ENCODE measurements around the gene ATP2A1. TPM values are rescaled to one million over a fixed set of nuclear protein-coding genes. Genes with fewer than 3 reads are reported as not detected.
A peak's percentile ranks its signal among the peaks of the same experiment; 100 is the strongest.
"Not testable (repeated sequence)": the region's sequence is repeated elsewhere in the genome, so short reads cannot be mapped to it uniquely, and the experiment has no call there.

Gene ATP2A1
- total and polyA plus RNA-seq, 2 experiments from 2014 or later, result 2.6 TPM

GRCh38 chr16:28863929-28864793 is 14.1 kb upstream of the ATP2A1 start:
- Histone ChIP-seq H3K27ac (peak overlapping the region; percentile 96), H3K4me1 (ENCODE audit: low read depth) (no peaks in the 10 kb centered on the region), H3K4me3 (peak overlapping the region; percentile 61), H3K9me3 (ENCODE audit: low read depth) (no peaks in the 10 kb centered on the region), H3K36me3 (peaks cover 19% of the 10 kb centered on the region), H3K27me3 (no peaks in the 10 kb centered on the region)
- peak; percentile 47 to 61 for DNase-seq (ENCODE audit: low read depth in 1 of 2, low spot score in 1 of 2)
- TF ChIP-seq CTCF (IDR thresholded peaks at IDR 0.05; ENCODE audit: low read depth, low read length), result no peak

GRCh38 chr16:28865001-28865688 is 13.1 kb upstream of the ATP2A1 start:
- no peaks in the 10 kb centered on the region for H3K27me3 ChIP-seq
- no peaks in the 10 kb centered on the region for H3K9me3 ChIP-seq (ENCODE audit: low read depth)
- TF ChIP-seq CTCF (IDR thresholded peaks at IDR 0.05; ENCODE audit: low read depth, low read length), result no peak
- peak overlapping the region; percentile 61 for H3K4me3 ChIP-seq
- H3K36me3 ChIP-seq, result peaks cover 29% of the 10 kb centered on the region
- DNase-seq (ENCODE audit: low read depth in 1 of 2, low spot score in 1 of 2), result no peak
- no peaks in the 10 kb centered on the region for H3K4me1 ChIP-seq (ENCODE audit: low read depth)
- H3K27ac ChIP-seq, result no peak overlapping the region

- H3K4me1 ChIP-seq (ENCODE audit: low read depth), result no peaks in the 10 kb centered on the region
- H3K9me3 ChIP-seq (ENCODE audit: low read depth), result no peaks in the 10 kb centered on the region
- peaks cover 30% of the 10 kb centered on the region for H3K36me3 ChIP-seq
- H3K27me3 ChIP-seq, result no peaks in the 10 kb centered on the region
- no peak overlapping the region for H3K4me3 ChIP-seq
- no peak for DNase-seq (ENCODE audit: low read depth in 1 of 2, low spot score in 1 of 2)
- TF ChIP-seq CTCF (IDR thresholded peaks at IDR 0.05; ENCODE audit: low read depth, low read length), result no peak
- no peak overlapping the region for H3K27ac ChIP-seq
Observed at GRCh38 chr16:28865722-28866453, 12.4 kb upstream of the ATP2A1 start.

- Histone ChIP-seq H3K4me1 (ENCODE audit: low read depth) (no peaks in the 10 kb centered on the region), H3K27ac (no peak overlapping the region), H3K36me3 (peaks cover 32% of the 10 kb centered on the region), H3K27me3 (no peaks in the 10 kb centered on the region), H3K9me3 (ENCODE audit: low read depth) (no peaks in the 10 kb centered on the region), H3K4me3 (no peak overlapping the region)
- no peak for DNase-seq (ENCODE audit: low read depth in 1 of 2, low spot score in 1 of 2)
- no peak for TF ChIP-seq CTCF (IDR thresholded peaks at IDR 0.05; ENCODE audit: low read depth, low read length)
Observed at GRCh38 chr16:28866454-28866804, 11.9 kb upstream of the ATP2A1 start.

GRCh38 chr16:28867241-28867640 is 11.0 kb upstream of the ATP2A1 start:
- Histone ChIP-seq H3K9me3 (ENCODE audit: low read depth) (no peaks in the 10 kb centered on the region), H3K36me3 (peaks cover 33% of the 10 kb centered on the region), H3K4me3 (no peak overlapping the region), H3K27me3 (no peaks in the 10 kb centered on the region), H3K4me1 (ENCODE audit: low read depth) (no peaks in the 10 kb centered on the region), H3K27ac (no peak overlapping the region)
- TF ChIP-seq CTCF (IDR thresholded peaks at IDR 0.05; ENCODE audit: low read depth, low read length), result no peak
- DNase-seq (ENCODE audit: low read depth in 1 of 2, low spot score in 1 of 2), result no peak

GRCh38 chr16:28867646-28868045 is 10.6 kb upstream of the ATP2A1 start:
- H3K27ac ChIP-seq; H3K4me3 ChIP-seq; H3K27me3 ChIP-seq; H3K4me1 ChIP-seq (ENCODE audit: low read depth); H3K9me3 ChIP-seq (ENCODE audit: low read depth); DNase-seq (ENCODE audit: low read depth in 1 of 2, low spot score in 1 of 2): not testable (repeated sequence)
- peaks cover 33% of the 10 kb centered on the region for H3K36me3 ChIP-seq

All from cardiac muscle cell (in vitro differentiated cells and primary cell).